Renal cortex interstitium (tissue), 11 donors: ENCODE results near the gene ZNF236. TPM values are rescaled to one million over a fixed set of nuclear protein-coding genes. Genes with fewer than 3 reads are reported as not detected.
"Not testable (repeated sequence)": the region's sequence is repeated elsewhere in the genome, so short reads cannot be mapped to it uniquely, and the experiment has no call there.

Experiments
- DNase-seq, 11 donors: peaks; one replicate each; pipeline ENCODE4 v3.0.0-alpha.2; 2013; ENCODE audit warnings: low read depth in 9 of 11, low spot score in 4 of 11; ENCODE audit errors: extremely low read depth in 1 of 11
- polyA plus RNA-seq, 3 donors: library from polyadenylated mRNA; unstranded; fragments of 120-200 nt; gene quantifications; one replicate each; pipeline ENCODE4 v1.2.1, GENCODE V29; 2013; ENCODE audit not compliant: insufficient read length in 3 of 3

ZNF236 gene
- polyA plus RNA-seq, 3 donors = 8.8 to 12.3 (median 10.1) TPM

DNA sequence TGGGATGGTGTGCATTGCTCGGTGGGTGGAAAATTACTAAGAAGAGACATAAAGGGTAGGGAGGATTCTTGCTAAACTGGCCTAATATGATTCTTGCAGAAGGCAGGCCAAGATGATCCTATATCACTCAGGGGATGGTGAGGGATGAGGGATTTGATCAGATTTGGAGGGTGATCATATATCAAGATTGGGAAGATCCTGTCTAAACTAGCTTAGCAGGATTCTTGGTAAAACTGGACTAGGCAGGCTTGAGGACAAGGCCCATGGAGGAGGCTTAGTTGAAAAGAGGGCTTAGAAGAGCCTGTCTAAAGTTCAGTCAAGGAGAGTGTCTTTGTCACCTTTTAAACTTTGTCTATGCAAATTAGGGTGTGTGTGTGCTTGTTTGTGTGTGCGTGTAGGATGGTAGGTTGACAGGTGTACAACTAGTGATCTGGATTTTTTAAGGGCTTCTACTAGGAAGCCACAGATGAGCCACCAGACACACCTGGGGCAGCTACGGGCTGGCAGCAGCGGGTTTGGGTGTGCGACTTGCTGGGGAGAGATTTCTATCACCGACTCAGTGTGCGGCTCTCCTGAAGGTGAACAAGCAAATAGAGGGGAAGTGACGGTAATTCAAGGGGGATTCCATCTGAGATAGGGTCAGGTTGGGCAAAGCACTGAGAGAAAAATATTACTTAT, 168.1 kb downstream of the ZNF236 start:
- DNase-seq = not testable (repeated sequence)

DNA sequence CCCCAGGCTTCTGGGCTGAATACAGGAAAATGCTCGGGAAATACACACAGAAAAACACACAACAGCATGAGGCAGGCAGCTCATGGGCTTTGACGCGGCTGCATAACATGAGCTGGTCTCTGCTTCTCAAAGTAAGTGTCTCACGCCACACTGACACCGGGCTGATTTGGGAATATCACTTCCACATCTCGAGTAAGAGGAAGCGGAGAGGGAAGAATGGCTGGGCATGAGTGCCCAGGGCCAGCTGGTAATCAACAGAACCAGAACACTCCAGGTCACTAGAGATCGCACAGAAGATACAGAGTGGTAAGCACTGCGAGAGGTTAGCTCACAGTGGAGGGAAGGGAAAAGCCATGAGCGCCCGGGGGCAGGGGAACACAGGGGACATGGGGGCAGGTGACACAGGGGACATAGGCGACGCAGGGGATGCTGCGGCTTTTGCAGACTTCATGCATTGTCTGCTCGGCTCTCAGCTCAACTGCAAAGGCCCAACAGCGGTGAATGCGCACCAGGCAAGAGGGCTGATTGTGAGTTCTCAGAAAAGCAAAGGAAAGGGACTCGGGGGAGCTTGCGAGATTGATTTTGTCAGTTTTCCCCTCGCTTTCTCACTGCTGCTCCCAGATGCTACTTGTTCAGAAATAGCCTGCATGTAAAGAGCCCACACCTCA, 168.8 kb downstream of the ZNF236 start:
- no peak for DNase-seq

DNA sequence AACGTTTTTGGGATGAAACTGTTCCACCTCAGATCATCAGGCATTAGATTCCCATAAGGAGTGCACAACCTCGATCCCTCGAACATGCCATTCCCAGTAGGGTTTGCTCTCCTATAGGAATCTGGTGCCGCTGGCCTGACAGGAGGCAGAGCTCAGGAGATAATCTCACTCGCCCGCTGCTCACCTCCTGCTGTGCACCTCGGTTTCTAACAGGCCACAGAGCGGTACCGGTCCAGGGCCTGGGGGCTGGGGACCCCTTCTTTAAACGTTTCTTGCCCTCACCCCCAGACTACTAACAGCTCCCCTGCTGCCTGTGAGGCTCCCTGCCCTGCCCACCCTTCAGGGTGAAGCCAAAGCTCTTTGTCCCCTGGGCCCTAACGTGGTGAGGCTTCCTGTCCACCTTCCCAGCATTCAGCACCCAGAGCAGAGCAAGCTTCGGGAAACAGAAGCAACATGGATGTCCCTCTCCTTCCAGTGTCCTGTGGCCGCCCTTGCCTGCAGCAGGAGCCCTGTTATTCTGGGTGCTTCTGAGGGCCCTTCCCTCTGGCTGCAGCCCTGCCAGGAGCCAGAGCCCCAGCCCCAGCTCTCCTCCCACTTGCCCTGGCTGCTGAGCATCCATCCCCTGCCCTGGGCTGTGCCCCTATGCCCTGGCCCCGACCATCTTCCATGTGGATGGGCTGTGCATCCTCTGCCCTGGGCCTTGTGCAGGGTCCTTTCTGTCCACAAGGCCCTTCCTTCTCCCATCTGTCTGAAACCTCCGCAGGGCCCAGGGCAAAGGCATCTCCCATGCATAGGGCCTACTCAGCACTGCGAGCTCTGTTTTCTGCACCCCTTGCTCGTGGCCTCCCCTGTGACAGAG, 170.1 kb downstream of the ZNF236 start:
- no peak for DNase-seq

DNA sequence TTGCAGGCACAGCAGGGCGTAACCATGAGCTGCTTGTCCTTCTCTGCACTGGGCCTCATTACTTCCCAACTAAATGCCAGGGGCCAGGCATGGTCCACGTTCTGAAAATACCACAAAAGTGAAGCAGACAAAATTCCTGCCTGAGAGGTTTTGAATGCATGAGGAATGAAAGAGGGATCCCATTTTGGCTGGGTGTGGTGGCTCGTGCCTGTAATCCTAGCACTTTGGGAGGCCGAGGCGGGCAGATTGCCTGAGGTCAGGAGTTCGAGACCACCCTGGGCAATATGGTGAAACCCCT, 170.7 kb downstream of the ZNF236 start:
- DNase-seq = no peak

DNA sequence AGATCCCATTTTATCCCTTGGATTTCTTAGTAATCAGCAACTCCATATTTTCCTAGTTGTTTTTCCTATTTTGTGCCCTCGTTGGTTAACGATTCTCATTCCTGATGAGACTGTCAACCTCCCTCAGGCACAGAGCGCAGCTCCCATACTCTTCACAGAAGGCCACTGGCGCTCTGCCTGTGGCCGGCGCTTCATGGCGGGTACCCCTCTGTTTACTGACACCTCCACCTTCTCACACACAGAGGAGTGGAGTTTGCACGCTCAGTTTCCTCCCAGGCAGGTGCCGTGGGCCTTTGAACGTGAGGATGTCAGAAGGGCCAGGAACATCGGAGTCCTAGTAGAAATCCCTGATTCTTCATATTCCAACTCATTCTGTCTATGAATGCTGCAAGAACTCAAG, 171.2 kb downstream of the ZNF236 start:
- no peak for DNase-seq

GRCh38 chr18:76994086-76994654, 171.8 kb downstream of the ZNF236 start:
- DNase-seq = no peak

DNA sequence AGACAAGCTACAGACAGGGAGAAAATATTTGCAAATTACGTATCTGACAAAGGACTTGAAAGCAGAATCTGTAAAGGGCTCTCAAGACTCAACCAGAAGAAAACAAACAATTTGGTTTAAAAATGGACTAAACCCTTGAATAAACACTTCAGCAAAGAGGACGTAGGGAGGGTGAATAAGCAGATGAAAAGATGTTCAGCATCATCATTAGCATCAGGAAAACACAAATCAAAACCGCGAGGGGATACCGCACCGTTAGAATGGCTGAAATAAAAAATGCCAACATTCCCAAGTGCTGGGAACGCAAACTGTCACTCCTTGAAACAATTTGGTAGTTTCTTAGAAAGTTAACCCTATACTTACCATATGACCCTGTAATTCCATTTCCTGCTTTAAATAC, 173.5 kb downstream of the ZNF236 start:
- no peak for DNase-seq

DNA sequence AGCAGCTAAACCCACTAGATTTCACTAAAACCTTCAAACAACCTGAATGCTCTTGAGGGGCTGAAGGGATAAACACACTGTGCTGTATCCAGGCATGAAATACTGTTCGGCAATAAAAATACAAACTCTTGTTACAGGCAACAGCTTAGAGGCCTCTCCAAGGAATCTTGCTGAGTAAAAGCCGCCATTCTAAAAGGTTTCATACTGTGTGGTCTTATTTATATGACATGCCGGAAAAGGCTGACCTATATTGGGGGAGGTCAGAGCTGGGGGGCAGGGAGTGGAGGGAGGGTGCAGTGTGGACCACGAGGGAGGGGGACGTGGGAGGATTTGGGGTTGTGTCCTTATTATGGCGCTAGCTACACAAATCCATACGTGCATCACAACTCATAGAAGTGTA, 174.1 kb downstream of the ZNF236 start:
- DNase-seq = peak in 5 of 11 donors; percentile 29 to 56 (median 48)

GRCh38 chr18:76997951-76998808, 175.8 kb downstream of the ZNF236 start:
- DNase-seq = no peak

GRCh38 chr18:76999077-76999476, 176.7 kb downstream of the ZNF236 start:
- DNase-seq = no peak

GRCh38 chr18:77000527-77000926, 178.2 kb downstream of the ZNF236 start:
- peak in 1 of 11 donors; percentile 35 for DNase-seq

DNA sequence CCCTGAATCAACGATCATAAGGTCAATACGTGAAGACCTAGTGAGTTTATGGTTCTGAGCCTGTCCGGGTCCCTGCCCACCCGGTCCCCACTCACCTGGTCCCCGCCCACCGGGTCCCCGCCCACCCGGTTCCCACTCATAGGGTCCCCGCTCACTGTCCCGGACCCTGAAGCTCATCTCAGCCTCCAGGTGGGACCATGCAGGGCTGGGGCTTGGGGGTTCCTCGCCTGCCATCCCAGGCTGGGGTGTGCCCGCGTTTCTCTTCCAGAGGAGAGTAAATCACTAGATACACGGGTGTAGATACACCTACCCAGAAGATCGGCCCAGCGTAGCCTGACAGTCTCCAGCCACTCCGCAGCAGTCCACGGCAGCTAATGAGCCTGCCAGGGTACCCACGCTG, 178.7 kb downstream of the ZNF236 start:
- no peak for DNase-seq

GRCh38 chr18:77001979-77002378, 179.6 kb downstream of the ZNF236 start:
- no peak for DNase-seq

GRCh38 chr18:77002496-77002895, 180.1 kb downstream of the ZNF236 start:
- no peak for DNase-seq

DNA sequence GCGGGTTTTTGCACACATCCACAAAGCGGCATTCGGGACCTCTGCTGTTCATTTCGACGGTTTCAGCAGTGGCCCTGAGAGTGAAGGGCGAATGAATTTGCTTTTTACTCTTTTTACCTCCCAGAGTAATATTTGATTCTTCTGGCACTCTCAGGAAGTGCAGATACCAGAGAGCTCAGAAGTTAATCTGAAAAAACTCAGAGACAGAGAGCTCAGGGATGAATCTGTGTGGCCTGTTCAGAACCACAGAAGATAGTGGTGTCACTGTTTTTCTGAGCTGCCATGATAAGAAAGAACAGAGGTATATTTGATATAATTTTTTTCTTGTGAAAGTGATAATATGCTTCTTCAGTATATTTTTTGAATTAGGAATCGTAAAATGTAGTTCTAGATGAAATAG, 181.0 kb downstream of the ZNF236 start:
- no peak for DNase-seq

DNA sequence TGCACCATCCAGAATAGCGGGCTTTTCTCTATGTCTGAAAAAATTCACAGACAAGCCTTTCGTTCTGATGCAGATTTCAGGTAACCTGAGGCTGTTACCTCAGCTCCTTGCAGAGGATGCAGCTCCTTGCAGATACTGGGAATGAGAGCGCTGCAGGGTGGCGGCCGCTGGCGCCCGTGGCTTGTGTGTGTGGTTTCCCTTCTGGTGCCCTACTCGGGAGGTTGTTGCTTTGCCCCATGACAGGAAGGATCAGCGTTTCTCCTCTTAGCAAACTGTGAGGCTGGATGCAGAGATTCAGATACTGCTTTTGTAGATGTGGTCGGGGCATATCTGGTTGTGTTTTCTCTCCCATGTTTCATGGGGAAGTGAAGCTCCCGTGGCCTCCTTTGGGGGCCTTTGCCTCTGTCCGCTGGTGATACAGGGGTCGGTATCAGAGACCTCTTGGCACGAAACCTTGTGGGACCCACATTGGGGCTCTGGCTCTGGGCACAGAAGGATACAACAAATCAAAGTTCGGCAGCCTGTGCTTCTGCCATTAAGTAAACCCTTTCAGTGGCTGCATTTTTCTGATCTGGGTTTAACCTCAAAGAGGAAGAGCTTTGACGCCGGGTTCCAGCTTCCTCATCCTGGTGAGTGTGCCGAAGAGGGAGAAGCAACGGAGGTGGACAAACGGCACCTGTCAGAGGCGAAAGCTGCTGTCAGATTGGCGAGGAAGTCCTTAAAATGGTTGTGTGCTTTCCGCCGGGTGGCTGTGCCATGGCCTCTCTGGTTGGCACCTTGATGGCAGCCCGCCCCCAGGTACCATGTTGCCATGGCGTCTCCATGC, 182.4 kb downstream of the ZNF236 start:
- DNase-seq = no peak

DNA sequence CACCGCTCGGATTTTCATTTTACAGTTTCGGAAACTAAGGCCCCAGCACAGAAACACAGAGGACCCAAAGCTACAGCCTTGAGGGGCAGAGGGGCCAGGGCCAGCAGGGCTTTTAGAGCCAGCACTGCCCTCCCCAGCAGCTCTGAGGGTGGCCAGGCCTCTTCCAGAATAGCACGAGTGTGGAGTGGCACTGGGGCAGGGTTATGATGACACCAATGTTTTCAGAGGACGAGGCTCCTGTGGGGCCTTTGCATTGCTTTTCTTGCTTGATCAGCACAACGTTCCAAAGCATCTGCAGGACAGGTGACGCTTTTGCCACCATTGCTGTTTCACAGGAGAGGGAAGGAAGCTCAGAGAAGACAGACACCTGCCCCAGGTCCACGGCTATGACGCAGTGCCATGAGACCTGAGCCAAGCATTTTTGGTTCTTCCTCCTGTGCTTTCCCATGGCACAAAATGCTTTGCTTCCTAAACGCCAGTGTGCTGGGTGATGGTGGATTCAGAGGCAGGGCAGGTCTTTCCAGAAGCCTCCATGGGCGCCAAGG, 183.4 kb downstream of the ZNF236 start:
- DNase-seq = no peak
